Right lung (tissue), 5 donors: ENCODE data around the gene OGFOD3. TPM values are rescaled to one million over a fixed set of nuclear protein-coding genes. Genes with fewer than 3 reads are reported as not detected.

Experiments
- DNase-seq, 2 donors: peaks; one replicate each; pipeline ENCODE4 v3.0.0-alpha.2; 2013
- polyA plus RNA-seq, 5 donors: library from polyadenylated mRNA; unstranded; fragments of 120-200 nt; gene quantifications; one replicate each; pipeline versions ENCODE4 v1.2.1 to v1.2.3, GENCODE V29; 2013; ENCODE audit warnings: inconsistent platforms in 1 of 5, low replicate concordance in 1 of 5; ENCODE audit not compliant: insufficient read length in 5 of 5, insufficient read depth in 1 of 5

The OGFOD3 gene
- polyA plus RNA-seq, 5 donors = 18.5 to 35.4 (median 26.2) TPM

DNA sequence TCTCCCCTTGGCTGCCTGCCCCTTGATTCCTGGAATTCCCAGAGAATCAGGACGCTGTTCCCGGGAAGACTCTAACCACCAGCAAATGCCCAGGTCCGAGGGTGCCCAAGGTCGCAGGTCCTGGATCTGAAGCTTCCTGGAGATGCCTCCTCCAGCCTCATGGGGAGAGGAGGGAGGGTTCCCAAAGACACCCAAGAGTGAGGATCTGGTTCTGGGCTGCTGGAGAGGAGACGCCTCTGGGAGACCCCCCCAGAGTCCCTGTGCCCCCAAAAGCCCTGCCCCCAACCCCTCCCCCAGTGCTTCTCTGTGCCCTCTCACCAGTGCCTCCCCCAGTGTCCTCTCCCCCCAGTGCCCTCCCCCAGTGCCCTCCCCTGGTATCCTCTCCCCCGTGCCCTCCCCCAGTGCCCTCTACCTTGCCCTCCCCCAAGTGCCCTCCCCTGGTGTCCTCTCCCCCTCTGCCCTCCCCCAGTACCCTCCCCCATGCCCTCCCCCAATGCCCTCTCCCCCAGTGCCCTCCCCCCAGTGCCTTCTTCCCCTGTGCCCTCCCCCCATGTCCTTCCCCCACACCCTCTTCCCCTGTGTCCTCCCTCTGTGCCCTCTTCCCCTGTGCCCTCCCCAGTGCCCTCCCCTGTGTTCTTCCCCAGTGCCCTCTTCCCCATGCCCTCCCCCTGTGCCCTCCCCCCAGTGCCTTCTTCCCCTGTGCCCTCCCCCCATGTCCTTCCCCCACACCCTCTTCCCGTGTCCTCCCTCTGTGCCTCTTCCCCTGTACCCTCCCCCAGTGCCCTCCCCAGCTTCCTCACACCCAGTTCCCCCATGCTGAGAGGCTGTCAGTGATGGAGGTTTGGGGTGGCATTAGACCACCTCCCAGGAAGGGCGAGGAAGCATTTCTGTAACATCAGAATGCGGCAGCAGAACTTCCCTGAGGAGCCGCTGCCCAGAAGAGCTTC is 78.5 kb downstream of the OGFOD3 start:
- DNase-seq = no peak

Other genes with a start within 250 kb of the OGFOD3 start
- gene CCDC57, start 205.7 kb downstream of the OGFOD3 start, polyA plus RNA-seq = 10 to 100 TPM; 42.5 to 68.9 (median 64.8) TPM
- 10 to 100 TPM; 10.2 to 23.4 (median 20.1) TPM for gene SLC16A3, start 189.5 kb downstream of the OGFOD3 start, polyA plus RNA-seq
- 100 to 1,000 TPM in 4 of 5 donors, 10 to 100 TPM in 1; 89.6 to 138 (median 108) TPM for gene CSNK1D, start 144.9 kb downstream of the OGFOD3 start, polyA plus RNA-seq
- 1 to 10 TPM in 4 of 5 donors, under 1 TPM in 1; 0.95 to 2.5 (median 1.2) TPM for gene CD7, start 101.0 kb downstream of the OGFOD3 start, polyA plus RNA-seq
- gene SECTM1, start 84.8 kb downstream of the OGFOD3 start, polyA plus RNA-seq = 1 to 10 TPM; 1.4 to 3.7 (median 1.9) TPM
- gene TEX19, start 59.3 kb downstream of the OGFOD3 start, polyA plus RNA-seq = not detected
- gene UTS2R, start 46.8 kb downstream of the OGFOD3 start, polyA plus RNA-seq = under 1 TPM in 1 of 5 donors, not detected in 4; 0.45 TPM
- gene HEXD, start 239 bp downstream of the OGFOD3 start, polyA plus RNA-seq = 10 to 100 TPM; 31.0 to 50.9 (median 39.1) TPM
- gene CYBC1, start 32.2 kb upstream of the OGFOD3 start, polyA plus RNA-seq = 10 to 100 TPM; 40.8 to 54.6 (median 48.9) TPM
- 100 to 1,000 TPM in 3 of 5 donors, 10 to 100 TPM in 2; 91.2 to 122 (median 108) TPM for gene NARF, start 40.2 kb upstream of the OGFOD3 start, polyA plus RNA-seq
- gene FOXK2, start 101.1 kb upstream of the OGFOD3 start, polyA plus RNA-seq = 10 to 100 TPM; 29.2 to 41.7 (median 34.8) TPM
- 10 to 100 TPM; 74.0 to 95.4 (median 86.4) TPM for gene WDR45B, start 229.9 kb upstream of the OGFOD3 start, polyA plus RNA-seq